ENCODE results near the gene CLCA4.

The CLCA4 gene

GRCh38 chr1:86583032-86583431 is 36.2 kb downstream of the CLCA4 start:
- TF ChIP-seq CTCF (IDR thresholded peaks at IDR 0.05): no peak

- TF ChIP-seq CTCF (IDR thresholded peaks at IDR 0.05): no peak
Observed at GRCh38 chr1:86583593-86583992, 36.7 kb downstream of the CLCA4 start.

GRCh38 chr1:86594284-86594770 is 47.4 kb downstream of the CLCA4 start:
- no peak for TF ChIP-seq CTCF (IDR thresholded peaks at IDR 0.05)

GRCh38 chr1:86596224-86596623 is 49.3 kb downstream of the CLCA4 start:
- TF ChIP-seq CTCF (IDR thresholded peaks at IDR 0.05): no peak

- no peak for TF ChIP-seq CTCF (IDR thresholded peaks at IDR 0.05)
Observed at GRCh38 chr1:86596741-86597290, 49.9 kb downstream of the CLCA4 start.

GRCh38 chr1:86616433-86616832 is 69.6 kb downstream of the CLCA4 start:
- TF ChIP-seq CTCF (IDR thresholded peaks at IDR 0.05): no peak

GRCh38 chr1:86616871-86617270 is 70.0 kb downstream of the CLCA4 start:
- TF ChIP-seq CTCF (IDR thresholded peaks at IDR 0.05): no peak

- no peak for TF ChIP-seq CTCF (IDR thresholded peaks at IDR 0.05)
Observed at GRCh38 chr1:86618358-86618757, 71.5 kb downstream of the CLCA4 start.
